Neuron (in vitro differentiated cells): ENCODE measurements around the gene MAD1L1.
"Not testable (repeated sequence)": the region's sequence is repeated elsewhere in the genome, so short reads cannot be mapped to it uniquely, and the experiment has no call there.

ENCODE experiments used
- H2AFZ ChIP-seq: one replicate; pipeline ENCODE4 v1.6.1; 2013; ENCODE audit warnings: low read depth, mild to moderate bottlenecking, inconsistent platforms, low read length, moderate library complexity
- H3K27me3 ChIP-seq: one replicate; pipeline ENCODE4 v1.6.1; 2013; ENCODE audit warnings: low read length; ENCODE audit not compliant: insufficient read depth
- H3K36me3 ChIP-seq: one replicate; pipeline ENCODE4 v1.6.1; 2013; ENCODE audit warnings: low read length; ENCODE audit not compliant: insufficient read depth
- H3K4me1 ChIP-seq: one replicate; pipeline ENCODE4 v1.6.1; 2013; ENCODE audit warnings: low read length; ENCODE audit not compliant: insufficient read depth
- H3K4me3 ChIP-seq: 2 replicates; pipeline ENCODE4 v1.5.1; 2013; ENCODE audit warnings: mild to moderate bottlenecking, low read length, moderate library complexity
- H3K9me3 ChIP-seq: one replicate; pipeline ENCODE4 v1.6.1; 2013; ENCODE audit warnings: low read length

The MAD1L1 gene

DNA sequence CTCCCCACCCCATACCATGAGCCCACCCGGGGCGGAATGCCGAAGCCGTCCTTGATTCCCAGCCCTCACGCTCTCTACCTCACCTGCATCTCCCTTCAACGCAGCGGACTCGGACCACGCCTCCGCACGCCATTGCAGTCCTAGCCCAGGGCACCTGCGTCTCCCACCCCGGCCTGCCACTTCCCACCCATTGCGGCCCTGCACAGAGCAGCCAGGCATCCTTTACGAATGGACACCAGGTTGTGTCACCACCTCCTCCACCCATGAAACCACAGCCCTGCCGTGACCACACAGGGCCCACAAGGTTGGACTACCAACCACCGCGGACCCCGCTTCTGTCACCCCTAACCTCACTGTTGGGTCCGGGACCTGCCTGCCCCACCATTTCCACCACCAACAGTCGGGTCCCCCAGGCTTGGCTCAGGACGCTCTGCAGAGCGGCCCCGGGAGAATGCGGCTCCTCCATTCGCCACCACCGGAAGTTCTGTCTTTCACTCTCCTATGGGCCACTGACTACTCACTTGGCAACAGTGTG lies 232.5 kb downstream of the MAD1L1 start:
- H2AFZ ChIP-seq = no peak overlapping the region
- H3K36me3 ChIP-seq = no peaks in the 10 kb centered on the region
- H3K4me1 ChIP-seq = peaks cover 11% of the 10 kb centered on the region
- no peaks in the 10 kb centered on the region for H3K9me3 ChIP-seq
- H3K4me3 ChIP-seq = no peak overlapping the region
- no peaks in the 10 kb centered on the region for H3K27me3 ChIP-seq

DNA sequence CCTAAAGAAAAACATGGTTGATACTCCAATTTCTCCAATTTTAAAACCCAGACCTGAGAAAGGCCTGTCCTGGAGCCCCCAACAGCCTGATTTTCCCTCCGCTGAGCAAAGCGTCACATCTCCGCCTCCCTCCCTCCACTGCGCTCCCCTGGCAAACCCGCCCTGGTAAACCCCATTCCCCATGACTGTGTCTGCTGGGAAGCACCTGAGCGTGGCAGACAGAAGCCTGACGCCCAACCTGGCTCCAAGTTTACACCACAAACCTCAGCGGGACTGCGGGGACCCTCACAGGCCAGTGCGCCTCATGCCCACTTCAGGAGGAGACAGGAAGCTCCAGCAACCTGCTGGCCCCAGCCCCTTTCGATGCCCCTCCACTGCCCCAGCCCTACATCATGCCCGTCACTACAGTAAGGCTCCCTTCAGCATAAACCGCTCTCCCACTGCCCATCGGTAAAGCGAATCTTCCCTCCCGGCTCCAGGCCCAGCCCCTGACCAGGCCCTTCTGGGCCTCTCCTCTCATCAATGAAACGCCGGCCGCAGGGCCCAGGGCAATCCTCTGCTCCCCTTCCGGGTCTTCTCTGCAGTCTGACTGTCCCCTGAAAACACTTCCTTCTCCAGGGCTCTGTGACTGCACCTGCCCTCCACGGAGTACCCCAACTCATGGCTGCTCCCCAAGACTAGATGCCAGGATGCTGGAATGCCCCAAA lies 233.3 kb downstream of the MAD1L1 start:
- no peaks in the 10 kb centered on the region for H3K27me3 ChIP-seq
- H3K4me1 ChIP-seq = peaks cover 11% of the 10 kb centered on the region
- no peaks in the 10 kb centered on the region for H3K36me3 ChIP-seq
- no peaks in the 10 kb centered on the region for H3K9me3 ChIP-seq
- no peak overlapping the region for H3K4me3 ChIP-seq
- H2AFZ ChIP-seq = no peak overlapping the region

DNA sequence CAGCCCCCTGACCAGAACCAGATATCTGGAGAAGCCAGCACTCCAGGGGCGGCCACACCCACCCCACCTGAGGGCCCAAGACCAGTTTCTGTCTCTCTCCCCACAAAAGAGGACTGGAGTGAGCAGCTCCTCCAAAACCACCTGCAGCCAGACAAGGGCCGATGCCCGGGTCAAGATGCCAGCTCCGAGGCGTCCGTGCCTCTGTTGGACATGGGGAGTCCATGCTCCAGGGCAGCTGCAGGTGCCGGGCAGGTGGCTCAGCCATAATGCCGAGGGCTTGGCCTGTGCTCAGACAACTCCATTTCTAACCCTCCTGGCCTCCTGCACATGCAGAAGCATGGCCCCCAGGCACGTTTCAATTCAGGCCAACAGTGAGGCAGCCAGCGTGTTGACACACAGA lies 234.6 kb downstream of the MAD1L1 start:
- H3K4me1 ChIP-seq = peaks cover 11% of the 10 kb centered on the region
- no peak overlapping the region for H3K4me3 ChIP-seq
- no peaks in the 10 kb centered on the region for H3K9me3 ChIP-seq
- no peaks in the 10 kb centered on the region for H3K36me3 ChIP-seq
- H3K27me3 ChIP-seq = no peaks in the 10 kb centered on the region
- H2AFZ ChIP-seq = no peak overlapping the region

DNA sequence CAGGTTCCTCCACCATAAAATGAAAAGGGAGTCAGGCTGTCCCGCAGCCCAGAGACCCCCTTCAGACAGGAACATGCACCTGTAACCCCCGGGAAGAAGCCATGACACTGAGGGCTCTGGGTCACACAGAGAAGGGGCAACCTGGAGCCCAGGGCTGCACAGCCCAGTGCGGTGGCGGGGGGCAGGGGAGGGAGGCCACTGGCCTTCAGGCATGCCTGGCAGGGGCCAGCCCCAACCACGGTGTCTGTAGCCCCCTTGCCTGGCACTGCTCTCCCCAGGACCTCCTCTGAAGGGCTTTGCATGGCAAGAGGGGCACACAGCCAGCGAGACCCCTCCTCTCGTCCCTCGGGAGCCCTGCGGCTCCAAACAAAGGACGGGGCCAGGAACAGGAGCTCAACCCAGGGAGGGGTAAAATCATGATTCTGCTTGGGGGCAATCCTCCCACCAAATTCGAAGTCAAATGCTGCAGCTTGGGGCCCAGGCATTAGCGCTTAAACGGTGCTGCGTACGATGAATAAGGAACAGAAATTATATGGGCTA lies 235.1 kb downstream of the MAD1L1 start:
- Histone ChIP-seq H3K4me3 (no peak overlapping the region), H2AFZ (no peak overlapping the region), H3K36me3 (no peaks in the 10 kb centered on the region), H3K27me3 (no peaks in the 10 kb centered on the region), H3K9me3 (no peaks in the 10 kb centered on the region), H3K4me1 (peaks cover 10% of the 10 kb centered on the region)

DNA sequence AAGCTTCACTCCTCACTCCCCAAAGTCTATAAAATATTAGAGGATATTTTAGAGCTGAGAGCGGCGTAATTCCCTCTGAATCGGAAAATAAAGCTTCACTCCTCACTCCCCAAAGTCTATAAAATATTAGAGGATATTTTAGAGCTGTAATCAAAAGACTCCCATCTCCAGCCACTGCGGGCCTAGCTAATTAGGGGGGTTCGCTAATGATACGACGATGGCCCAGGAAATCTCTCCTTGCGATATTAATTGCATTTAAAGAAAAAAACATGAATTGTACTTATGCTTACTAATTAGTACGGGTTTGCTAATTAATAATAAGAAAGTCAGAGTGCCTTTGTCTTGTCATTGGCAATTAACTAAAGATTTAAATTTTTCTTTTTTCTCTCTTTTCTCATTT lies 235.9 kb downstream of the MAD1L1 start:
- H3K27me3 ChIP-seq = no peaks in the 10 kb centered on the region
- H3K4me3 ChIP-seq = no peak overlapping the region
- H2AFZ ChIP-seq = no peak overlapping the region

DNA sequence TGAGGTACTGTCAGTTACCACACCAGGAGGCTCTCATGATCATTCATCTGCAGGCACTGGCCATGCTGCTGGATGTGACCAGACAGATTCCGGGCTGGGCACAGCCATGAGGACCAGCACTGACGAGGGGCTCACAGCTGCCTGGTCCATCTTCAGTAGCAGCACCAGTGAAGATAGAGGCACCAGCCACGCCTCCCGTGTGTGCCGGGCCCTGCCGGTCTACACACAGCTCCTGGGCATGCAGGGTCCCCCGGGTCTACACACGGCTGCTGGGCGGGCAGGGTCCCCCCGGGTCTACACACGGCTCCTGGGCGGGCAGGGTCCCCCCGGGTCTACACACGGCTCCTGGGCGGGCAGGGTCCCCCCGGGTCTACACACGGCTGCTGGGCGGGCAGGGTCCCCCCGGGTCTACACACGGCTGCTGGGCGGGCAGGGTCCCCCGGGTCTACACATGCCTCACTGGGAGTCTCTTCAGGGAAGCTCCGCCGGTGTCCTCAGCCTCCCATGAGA lies 236.8 kb downstream of the MAD1L1 start:
- not testable (repeated sequence) for H3K27me3 ChIP-seq, H3K9me3 ChIP-seq, H2AFZ ChIP-seq, H3K4me1 ChIP-seq, H3K36me3 ChIP-seq, H3K4me3 ChIP-seq

More for the DNA sequence above, 235.9 kb downstream of the MAD1L1 start:
- peaks cover 2% of the 10 kb centered on the region for H3K4me1 ChIP-seq
- H3K36me3 ChIP-seq = no peaks in the 10 kb centered on the region
- H3K9me3 ChIP-seq = no peaks in the 10 kb centered on the region

DNA sequence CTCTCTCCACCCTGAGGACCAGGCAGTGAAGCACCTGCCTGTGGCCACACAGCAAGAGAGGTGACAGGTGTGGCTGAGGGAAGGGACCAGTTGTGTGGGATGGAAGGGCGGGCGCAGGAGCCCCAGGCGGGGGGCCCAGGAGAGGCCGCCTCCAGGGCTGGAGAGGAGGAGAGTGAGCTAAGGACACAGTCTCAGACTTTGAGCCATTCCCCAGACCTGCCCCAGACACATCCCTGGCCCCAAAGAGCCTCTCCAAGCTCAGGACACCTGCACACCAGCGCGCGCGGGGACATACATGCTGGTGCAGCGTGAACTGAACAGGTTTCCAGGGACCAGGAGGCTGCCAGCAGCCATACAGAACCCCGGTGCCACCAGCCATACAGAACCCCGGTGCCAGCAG lies 237.3 kb downstream of the MAD1L1 start:
- Histone ChIP-seq H3K9me3 (no peaks in the 10 kb centered on the region), H3K36me3 (no peaks in the 10 kb centered on the region), H3K4me3 (no peak overlapping the region), H3K4me1 (no peaks in the 10 kb centered on the region), H2AFZ (no peak overlapping the region), H3K27me3 (no peaks in the 10 kb centered on the region)

DNA sequence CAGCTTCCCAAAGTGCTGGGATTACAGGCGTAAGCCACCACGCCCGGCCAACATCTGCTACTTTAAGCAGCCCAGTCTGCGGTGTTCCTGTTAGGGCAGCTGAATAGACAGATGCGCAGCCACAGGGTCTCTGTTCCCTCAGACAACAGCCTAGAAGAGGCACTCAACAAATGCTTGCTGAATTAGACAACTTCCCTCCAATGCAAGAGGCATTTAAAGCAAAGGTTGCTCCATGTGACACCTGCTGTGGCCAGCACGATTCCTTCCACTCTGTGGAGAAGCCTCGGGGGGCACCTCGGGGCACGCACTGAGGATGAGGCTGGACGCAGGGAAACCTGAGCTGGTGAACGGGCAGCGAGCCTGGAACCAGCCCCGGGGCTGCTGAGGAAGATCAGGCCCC lies 237.8 kb downstream of the MAD1L1 start:
- H3K27me3 ChIP-seq = no peaks in the 10 kb centered on the region
- no peak overlapping the region for H2AFZ ChIP-seq
- H3K4me1 ChIP-seq = no peaks in the 10 kb centered on the region
- no peaks in the 10 kb centered on the region for H3K9me3 ChIP-seq
- no peaks in the 10 kb centered on the region for H3K36me3 ChIP-seq
- no peak overlapping the region for H3K4me3 ChIP-seq

DNA sequence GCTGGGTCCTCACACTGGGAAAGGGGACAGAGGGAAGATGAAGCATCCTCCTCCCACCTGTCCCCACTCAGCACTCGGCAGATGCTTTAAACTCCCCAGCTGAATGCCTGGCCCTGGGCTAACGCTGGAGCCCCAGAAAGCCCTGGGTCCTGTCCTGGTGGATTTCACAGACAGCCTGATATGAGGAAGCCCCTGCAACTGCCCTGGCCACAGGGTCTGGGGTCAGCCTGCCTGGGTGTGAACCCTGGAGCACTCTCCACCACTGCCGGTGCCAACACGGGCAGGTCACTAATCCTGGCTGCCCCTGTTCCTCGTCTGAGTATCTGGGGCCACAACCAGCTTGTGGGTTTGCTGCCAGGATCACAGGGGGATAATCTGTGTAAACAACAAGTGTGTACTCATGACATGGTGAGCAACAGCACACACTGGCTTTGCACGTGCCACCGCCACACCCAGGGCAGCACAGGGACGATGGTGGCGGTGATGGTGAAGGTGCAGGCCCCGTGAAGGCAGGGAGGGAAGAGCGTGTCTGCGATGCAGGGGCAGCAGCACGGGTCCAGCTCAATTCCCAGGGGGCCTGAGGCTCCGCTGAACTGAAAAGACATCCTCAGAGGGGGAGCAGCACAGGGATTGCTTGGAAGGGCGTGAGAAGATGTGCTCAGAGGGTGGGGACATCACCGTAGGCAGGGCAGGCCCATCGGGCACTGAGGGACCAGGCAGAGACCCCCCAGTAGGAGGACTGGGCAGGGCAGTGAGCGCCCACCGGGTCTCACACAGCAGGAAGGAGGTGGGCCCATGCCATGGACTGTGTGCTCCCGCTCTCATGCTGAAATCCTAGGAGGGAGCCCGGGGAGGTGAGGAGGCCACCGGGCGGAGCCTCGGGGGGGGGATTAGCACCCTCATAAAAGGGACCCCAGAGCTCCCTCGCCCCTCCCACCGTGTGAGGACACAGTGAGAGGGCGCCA lies 238.7 kb downstream of the MAD1L1 start:
- Histone ChIP-seq H3K4me1 (no peaks in the 10 kb centered on the region), H3K9me3 (no peaks in the 10 kb centered on the region), H3K36me3 (no peaks in the 10 kb centered on the region), H2AFZ (no peak overlapping the region), H3K4me3 (no peak overlapping the region), H3K27me3 (no peaks in the 10 kb centered on the region)

DNA sequence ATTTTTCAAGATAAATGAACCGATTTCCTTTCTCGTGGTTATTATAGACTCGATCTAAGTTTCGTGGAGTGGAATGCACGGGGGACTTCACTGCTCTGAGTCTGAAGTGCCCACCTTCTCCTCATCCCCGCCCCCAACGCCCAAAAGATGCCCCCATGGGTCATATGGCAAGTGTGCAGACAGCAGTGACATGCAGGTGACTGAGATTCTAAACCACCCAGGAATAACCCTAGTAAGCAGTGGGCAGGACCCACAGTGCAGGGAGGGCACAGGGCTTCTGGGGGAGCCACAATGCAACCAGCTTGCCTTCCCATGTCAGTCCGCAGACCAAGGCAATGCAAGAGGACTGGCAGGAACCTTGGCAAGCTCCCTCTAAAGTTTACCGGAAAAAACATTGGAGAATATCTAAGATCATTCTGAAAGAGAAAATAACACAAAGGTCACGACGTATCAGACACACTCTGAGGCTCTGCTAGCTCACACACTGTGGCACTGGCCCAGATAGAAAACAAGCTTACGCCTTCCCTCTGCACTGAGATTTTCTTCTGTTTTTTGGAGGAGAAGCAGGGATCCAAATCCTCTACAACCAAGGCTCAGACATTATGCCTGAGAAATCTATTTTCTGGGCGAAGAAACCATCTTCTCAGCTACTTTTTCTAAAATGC lies 239.6 kb downstream of the MAD1L1 start:
- H2AFZ ChIP-seq = no peak overlapping the region
- H3K4me1 ChIP-seq = no peaks in the 10 kb centered on the region
- H3K9me3 ChIP-seq = no peaks in the 10 kb centered on the region
- no peak overlapping the region for H3K4me3 ChIP-seq
- H3K27me3 ChIP-seq = no peaks in the 10 kb centered on the region
- H3K36me3 ChIP-seq = no peaks in the 10 kb centered on the region

DNA sequence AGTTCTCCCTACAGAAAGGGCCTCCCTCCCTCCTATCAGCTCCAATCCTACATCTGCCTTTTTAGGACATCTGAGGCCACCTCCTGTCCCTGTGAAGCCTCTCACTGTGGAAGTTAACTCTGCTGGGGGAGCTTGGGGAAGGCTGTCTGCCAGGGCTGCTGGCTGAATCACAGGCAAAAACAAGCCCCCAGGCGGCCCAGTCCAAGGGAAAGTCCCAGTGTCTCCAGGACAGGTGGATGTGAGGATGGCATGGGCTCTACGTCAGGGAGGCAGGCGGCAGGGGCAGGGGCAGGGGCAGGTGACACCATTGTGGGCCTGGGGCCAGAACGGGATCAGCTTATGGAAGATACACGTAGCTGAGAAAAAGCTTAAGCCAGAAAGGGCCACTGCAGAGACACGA lies 240.2 kb downstream of the MAD1L1 start:
- no peaks in the 10 kb centered on the region for H3K27me3 ChIP-seq
- H3K4me3 ChIP-seq = no peak overlapping the region
- no peaks in the 10 kb centered on the region for H3K9me3 ChIP-seq
- no peak overlapping the region for H2AFZ ChIP-seq
- H3K36me3 ChIP-seq = no peaks in the 10 kb centered on the region
- no peaks in the 10 kb centered on the region for H3K4me1 ChIP-seq

DNA sequence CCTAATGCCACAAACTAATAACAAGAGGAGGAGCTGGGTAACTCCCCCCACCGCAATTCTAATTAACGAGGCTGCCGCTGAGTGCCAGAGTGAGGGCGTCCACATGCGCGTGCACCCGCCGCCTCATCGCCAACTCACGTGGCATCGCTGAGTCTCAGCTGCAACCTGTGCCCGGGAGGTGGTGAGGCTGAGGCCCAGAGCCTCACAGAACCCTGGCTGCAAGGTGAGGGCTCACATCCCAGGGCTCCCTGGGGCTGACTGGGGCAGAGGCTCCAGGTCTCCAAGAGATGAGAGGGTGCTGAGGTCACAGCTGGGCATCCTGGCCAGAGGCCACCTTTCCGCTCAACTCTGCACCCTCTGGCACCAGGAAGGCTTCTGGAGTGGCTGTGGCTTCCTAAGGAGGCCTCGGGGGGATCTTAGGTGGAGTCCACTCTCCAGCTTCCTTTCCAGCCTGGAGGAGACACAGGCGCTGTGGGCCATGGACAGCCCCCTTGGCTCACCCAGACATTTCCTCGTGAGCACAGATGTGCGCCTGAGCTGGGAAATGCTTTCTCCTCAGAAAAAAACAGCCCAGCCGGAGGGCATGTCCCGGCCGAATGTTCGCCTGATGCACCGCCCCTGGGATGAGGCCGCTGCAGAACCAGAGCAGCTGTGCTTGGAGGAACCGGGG lies 242.6 kb downstream of the MAD1L1 start:
- no peak overlapping the region for H3K4me3 ChIP-seq
- H2AFZ ChIP-seq = no peak overlapping the region
- H3K27me3 ChIP-seq = no peaks in the 10 kb centered on the region
- H3K36me3 ChIP-seq = no peaks in the 10 kb centered on the region
- no peaks in the 10 kb centered on the region for H3K4me1 ChIP-seq
- no peaks in the 10 kb centered on the region for H3K9me3 ChIP-seq
